GM12801 (cell line): ENCODE measurements around the gene ANTXR1.

Experiments used
- CTCF ChIP-seq: IDR thresholded peaks from one replicate; pipeline ENCODE4 v1.5.1; 2011; ENCODE audit warnings: control low read depth; ENCODE audit not compliant: insufficient read length; ENCODE audit errors: extremely low read depth

The ANTXR1 gene

GRCh38 chr2:69242651-69243051 is 229.7 kb downstream of the ANTXR1 start:
- no peak for TF ChIP-seq CTCF

- TF ChIP-seq CTCF: no peak
These were observed 230.7 kb downstream of the ANTXR1 start for GRCh38 chr2:69243652-69244051.

- TF ChIP-seq CTCF: no peak
These were observed 231.9 kb downstream of the ANTXR1 start for GRCh38 chr2:69244882-69245281.

GRCh38 chr2:69247583-69247982 is 234.6 kb downstream of the ANTXR1 start:
- no peak for TF ChIP-seq CTCF

GRCh38 chr2:69248232-69248631 is 235.3 kb downstream of the ANTXR1 start:
- no peak for TF ChIP-seq CTCF

- TF ChIP-seq CTCF: no peak
These were observed 238.0 kb downstream of the ANTXR1 start for GRCh38 chr2:69250981-69251380.

GRCh38 chr2:69251943-69252342 is 239.0 kb downstream of the ANTXR1 start:
- no peak for TF ChIP-seq CTCF

GRCh38 chr2:69253112-69253511 is 240.1 kb downstream of the ANTXR1 start:
- no peak for TF ChIP-seq CTCF
